Nephron (organoid): Measurements from ENCODE around the gene MAP3K4.

Experiments
- H3K27ac Mint-ChIP-seq, 3 experiments: 2 replicates each; pipeline ENCODE4 v1.8.0; 2020; ENCODE audit warnings: mixed read lengths in 3 of 3, mild to moderate bottlenecking in 2 of 3, moderate library complexity in 1 of 3
- H3K27me3 Mint-ChIP-seq: 2 replicates; pipeline ENCODE4 v1.8.0; 2021; ENCODE audit warnings: low read depth, mild to moderate bottlenecking, moderate library complexity, mixed read lengths
- H3K36me3 Mint-ChIP-seq: 2 replicates; pipeline ENCODE4 v1.8.0; 2020; ENCODE audit warnings: low read depth, mixed read lengths
- H3K4me1 Mint-ChIP-seq: 2 replicates; pipeline ENCODE4 v1.8.0; 2020; ENCODE audit warnings: mixed read lengths
- H3K4me3 Mint-ChIP-seq, 3 experiments: 2 replicates each; pipeline ENCODE4 v1.8.0; 2020; ENCODE audit warnings: mild to moderate bottlenecking in 3 of 3, mixed read lengths in 3 of 3, moderate library complexity in 2 of 3
- H3K9me3 Mint-ChIP-seq: 2 replicates; pipeline ENCODE4 v1.8.0; 2020; ENCODE audit warnings: mixed read lengths
- CTCF ChIP-seq, 3 experiments: fragments of 200-600 bp; sonication (generic); IDR thresholded peaks; one replicate each; pipeline ENCODE4 v1.5.0; 2021; ENCODE audit warnings: antibody characterized with exemption in 3 of 3; ENCODE audit not compliant: unreplicated experiment in 3 of 3

The MAP3K4 gene

GRCh38 chr6:160991406-160992060 is at the start of gene MAP3K4:
Gene MAP3K4, plus strand, starts transcription at chr6:160991769. Its CDS starts 163 bp downstream, at chr6:160991932.
- no peaks in the 10 kb centered on the region for H3K36me3 Mint-ChIP-seq
- no peaks in the 10 kb centered on the region for H3K9me3 Mint-ChIP-seq

GRCh38 chr6:160943997-160944396 is 47.6 kb upstream of the MAP3K4 start:
- Mint-ChIP-seq H3K4me1 (peaks cover 2% of the 10 kb centered on the region), H3K27ac (no peak overlapping the region), H3K4me3 (no peak overlapping the region), H3K27me3 (no peaks in the 10 kb centered on the region), H3K9me3 (no peaks in the 10 kb centered on the region), H3K36me3 (no peaks in the 10 kb centered on the region)
- no peak for TF ChIP-seq CTCF (IDR thresholded peaks at IDR 0.05; ENCODE audit: unreplicated experiment in 3 of 3)

More at GRCh38 chr6:160991406-160992060, at the start of gene MAP3K4:
- peak within 1 kb of the TSS; percentile 95 to 99 (median 95) for H3K4me3 Mint-ChIP-seq
- peaks cover 17% of the 10 kb centered on the region for H3K4me1 Mint-ChIP-seq
- no peak for TF ChIP-seq CTCF (IDR thresholded peaks at IDR 0.05; ENCODE audit: unreplicated experiment in 3 of 3)
- H3K27me3 Mint-ChIP-seq, result no peaks in the 10 kb centered on the region
- H3K27ac Mint-ChIP-seq, result peak within 1 kb of the TSS; percentile 98 to 99 (median 99)

- no peak overlapping the region for H3K4me3 Mint-ChIP-seq
- peaks cover 16% of the 10 kb centered on the region for H3K4me1 Mint-ChIP-seq
- no peaks in the 10 kb centered on the region for H3K36me3 Mint-ChIP-seq
- H3K27me3 Mint-ChIP-seq, result no peaks in the 10 kb centered on the region
- H3K9me3 Mint-ChIP-seq, result no peaks in the 10 kb centered on the region
- no peak for TF ChIP-seq CTCF (IDR thresholded peaks at IDR 0.05; ENCODE audit: unreplicated experiment in 3 of 3)
- no peak overlapping the region for H3K27ac Mint-ChIP-seq
Observed at GRCh38 chr6:160945516-160946177, 45.9 kb upstream of the MAP3K4 start.

- H3K36me3 Mint-ChIP-seq, result no peaks in the 10 kb centered on the region
- H3K27ac Mint-ChIP-seq, result peak overlapping the region in 2 of 3 experiments; percentile 52 to 71
- peaks cover 28% of the 10 kb centered on the region for H3K4me1 Mint-ChIP-seq
- no peak overlapping the region for H3K4me3 Mint-ChIP-seq
- H3K27me3 Mint-ChIP-seq, result peaks cover 5% of the 10 kb centered on the region
- no peak for TF ChIP-seq CTCF (IDR thresholded peaks at IDR 0.05; ENCODE audit: unreplicated experiment in 3 of 3)
- H3K9me3 Mint-ChIP-seq, result no peaks in the 10 kb centered on the region
Observed at GRCh38 chr6:160949531-160949930, 42.0 kb upstream of the MAP3K4 start.

- Mint-ChIP-seq H3K27me3 (peaks cover 5% of the 10 kb centered on the region), H3K4me3 (no peak overlapping the region), H3K4me1 (peaks cover 28% of the 10 kb centered on the region), H3K9me3 (no peaks in the 10 kb centered on the region), H3K27ac (peak overlapping the region; percentile 21 to 71 (median 52)), H3K36me3 (no peaks in the 10 kb centered on the region)
- TF ChIP-seq CTCF (IDR thresholded peaks at IDR 0.05; ENCODE audit: unreplicated experiment in 3 of 3), result no peak
Observed at GRCh38 chr6:160950507-160950906, 41.1 kb upstream of the MAP3K4 start.
